Trophoblast cell (in vitro differentiated cells and primary cell): ENCODE measurements around the gene CTCF.

Experiments
- DNase-seq, 2 donors: peaks; one replicate each; pipeline ENCODE4 v3.0.0-alpha.2; 2016
- H2AFZ ChIP-seq: 2 replicates; pipeline ENCODE4 v1.6.1; 2013; ENCODE audit warnings: low read length, moderate library complexity, mild to moderate bottlenecking; ENCODE audit not compliant: insufficient read depth, poor library complexity
- H2AK5ac ChIP-seq: 2 replicates; pipeline ENCODE4 v1.6.1; 2013; ENCODE audit warnings: mild to moderate bottlenecking, low read length
- H2BK120ac ChIP-seq: 2 replicates; pipeline ENCODE4 v1.6.1; 2013; ENCODE audit warnings: low read length, mild to moderate bottlenecking, moderate library complexity; ENCODE audit not compliant: insufficient read depth, poor library complexity
- H2BK12ac ChIP-seq: 2 replicates; pipeline ENCODE4 v1.6.1; 2013; ENCODE audit warnings: mild to moderate bottlenecking, low read length, moderate library complexity
- H2BK5ac ChIP-seq: 2 replicates; pipeline ENCODE4 v1.6.1; 2013; ENCODE audit warnings: low read length, low read depth, moderate library complexity, mild to moderate bottlenecking; ENCODE audit not compliant: poor library complexity
- H3K14ac ChIP-seq: 2 replicates; pipeline ENCODE4 v1.6.1; 2013; ENCODE audit warnings: mild to moderate bottlenecking, low read length
- H3K18ac ChIP-seq: 2 replicates; pipeline ENCODE4 v1.6.1; 2013; ENCODE audit warnings: mild to moderate bottlenecking, low read length
- H3K23ac ChIP-seq: 2 replicates; pipeline ENCODE4 v1.6.1; 2013; ENCODE audit warnings: low read length
- H3K27ac ChIP-seq: 2 replicates; pipeline ENCODE4 v1.5.1; 2013; ENCODE audit warnings: low read depth, mild to moderate bottlenecking, inconsistent platforms, low read length, moderate library complexity
- H3K27me3 ChIP-seq: 2 replicates; pipeline ENCODE4 v1.6.1; 2013; ENCODE audit warnings: inconsistent platforms, mild to moderate bottlenecking, low read length, moderate library complexity; ENCODE audit not compliant: insufficient read depth
- H3K36me3 ChIP-seq, 2 experiments: 1 replicate in 1 of 2; 2 replicates in 1 of 2; pipeline ENCODE4 v1.6.1; 2013; ENCODE audit warnings: low read length in 2 of 2, mild to moderate bottlenecking in 2 of 2, moderate library complexity in 1 of 2; ENCODE audit not compliant: insufficient read depth in 2 of 2, control insufficient read depth in 1 of 2
- H3K4ac ChIP-seq: 2 replicates; pipeline ENCODE4 v1.6.1; 2013; ENCODE audit warnings: low read depth, mild to moderate bottlenecking, low read length, moderate library complexity
- H3K4me1 ChIP-seq, 2 experiments: 1 replicate in 1 of 2; 2 replicates in 1 of 2; pipeline ENCODE4 v1.6.1; 2013; ENCODE audit warnings: low read length in 2 of 2, mild to moderate bottlenecking in 2 of 2, moderate library complexity in 1 of 2; ENCODE audit not compliant: insufficient read depth in 2 of 2, control insufficient read depth in 1 of 2
- H3K4me2 ChIP-seq: 2 replicates; pipeline ENCODE4 v1.6.1; 2013; ENCODE audit warnings: inconsistent platforms, mild to moderate bottlenecking, low read length, moderate library complexity
- H3K4me3 ChIP-seq: 2 replicates; pipeline ENCODE4 v1.5.1; 2013; ENCODE audit warnings: mild to moderate bottlenecking, low read depth, low read length, inconsistent platforms
- H3K79me1 ChIP-seq: one replicate; pipeline ENCODE4 v1.6.1; 2013; ENCODE audit warnings: low read length
- H3K79me2 ChIP-seq: 2 replicates; pipeline ENCODE4 v1.6.1; 2013; ENCODE audit warnings: low read length, mild to moderate bottlenecking; ENCODE audit not compliant: control insufficient read depth, insufficient read depth, poor library complexity
- H3K9ac ChIP-seq: 2 replicates; pipeline ENCODE4 v1.6.1; 2013; ENCODE audit warnings: mild to moderate bottlenecking, low read length
- H3K9me3 ChIP-seq: 2 replicates; pipeline ENCODE4 v1.6.1; 2013; ENCODE audit warnings: low read depth, mild to moderate bottlenecking, control low read depth, inconsistent platforms, low read length; ENCODE audit not compliant: insufficient read depth
- H4K12ac ChIP-seq: 2 replicates; pipeline ENCODE4 v1.6.1; 2013; ENCODE audit warnings: low read depth, mild to moderate bottlenecking, low read length, moderate library complexity
- H4K8ac ChIP-seq: 2 replicates; pipeline ENCODE4 v1.6.1; 2013; ENCODE audit warnings: low read depth, mild to moderate bottlenecking, low read length, moderate library complexity
- H4K91ac ChIP-seq: one replicate; pipeline ENCODE4 v1.6.1; 2013; ENCODE audit warnings: low read depth, mild to moderate bottlenecking, low read length, moderate library complexity
- WGBS: extraction: QIAGEN DNeasy Blood & Tissue Kit; methylation state at CpG from one replicate; pipeline ENCODE4 v1.1.7; 2013; ENCODE audit warnings: missing lambda C conversion rate; ENCODE audit not compliant: insufficient read length, insufficient coverage; ENCODE audit errors: extremely low coverage; 5-methylcytosine and 5-hydroxymethylcytosine counted together

CTCF gene

DNA sequence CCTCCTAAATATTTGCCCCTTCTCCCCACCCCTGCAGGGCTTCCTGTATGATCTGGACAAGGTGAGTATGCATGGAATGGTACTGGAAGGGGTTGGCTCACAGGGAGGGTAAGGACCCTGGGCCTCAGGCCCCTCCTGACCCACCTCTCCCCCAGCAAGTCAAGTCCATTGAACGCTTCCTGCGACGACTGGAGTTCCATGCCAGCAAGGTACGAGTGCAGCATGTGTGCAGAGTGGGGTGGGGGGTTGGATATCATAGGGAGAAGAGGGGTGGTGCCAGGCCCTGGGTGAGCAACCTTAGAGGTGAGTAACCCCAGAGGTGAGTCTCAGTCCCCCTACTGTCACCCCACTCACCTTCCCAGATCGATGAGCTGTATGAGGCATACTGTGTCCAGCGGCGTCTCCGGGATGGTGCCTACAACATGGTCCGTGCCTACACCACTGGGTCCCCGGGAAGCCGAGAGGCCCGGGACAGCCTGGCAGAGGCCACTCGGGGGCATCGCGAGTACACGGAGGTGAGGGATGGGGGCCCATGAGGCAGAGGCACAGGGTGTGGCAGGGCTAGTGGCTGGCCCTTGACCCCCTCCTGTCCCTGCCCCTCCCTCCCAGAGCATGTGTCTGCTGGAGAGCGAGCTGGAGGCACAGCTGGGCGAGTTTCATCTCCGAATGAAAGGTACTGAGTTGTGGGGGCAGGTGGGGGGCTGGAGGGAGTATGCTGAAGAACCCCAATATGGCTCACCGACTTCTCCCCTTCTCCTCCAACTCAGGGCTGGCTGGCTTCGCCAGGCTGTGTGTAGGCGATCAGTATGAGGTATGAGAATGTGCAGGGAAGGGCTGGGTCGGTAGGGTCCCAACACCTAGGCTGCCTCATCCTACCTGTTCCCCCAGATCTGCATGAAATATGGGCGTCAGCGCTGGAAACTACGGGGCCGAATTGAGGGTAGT lies 22.4 kb upstream of the CTCF start:
- no peak overlapping the region for H4K8ac ChIP-seq
- WGBS: no CpG with 5 or more reads among the region's 27 CpGs
- H3K79me2 ChIP-seq: peaks cover 9% of the 10 kb centered on the region
- H3K9me3 ChIP-seq: peaks cover 3% of the 10 kb centered on the region
- peaks cover 15% of the 10 kb centered on the region for H3K79me1 ChIP-seq
- no peak overlapping the region for H2BK12ac ChIP-seq
- H4K91ac ChIP-seq: no peak overlapping the region
- no peak overlapping the region for H3K23ac ChIP-seq
- peaks cover 8 to 19% of the 10 kb centered on the region in 2 experiments for H3K4me1 ChIP-seq
- H3K27ac ChIP-seq: no peak overlapping the region
- no peak overlapping the region for H3K4me3 ChIP-seq
- H3K18ac ChIP-seq: no peak overlapping the region
- H3K27me3 ChIP-seq: no peaks in the 10 kb centered on the region
- H3K4me2 ChIP-seq: peak overlapping the region; percentile 5
- H2AK5ac ChIP-seq: no peak overlapping the region
- no peak overlapping the region for H3K14ac ChIP-seq
- no peak overlapping the region for H4K12ac ChIP-seq
- no peak overlapping the region for H3K9ac ChIP-seq
- DNase-seq: no peak
- H2BK120ac ChIP-seq: no peak overlapping the region
- no peak overlapping the region for H3K4ac ChIP-seq
- H2BK5ac ChIP-seq: no peak overlapping the region
- H2AFZ ChIP-seq: no peak overlapping the region
- H3K36me3 ChIP-seq: peaks cover 55 to 58% of the 10 kb centered on the region in 2 experiments

DNA sequence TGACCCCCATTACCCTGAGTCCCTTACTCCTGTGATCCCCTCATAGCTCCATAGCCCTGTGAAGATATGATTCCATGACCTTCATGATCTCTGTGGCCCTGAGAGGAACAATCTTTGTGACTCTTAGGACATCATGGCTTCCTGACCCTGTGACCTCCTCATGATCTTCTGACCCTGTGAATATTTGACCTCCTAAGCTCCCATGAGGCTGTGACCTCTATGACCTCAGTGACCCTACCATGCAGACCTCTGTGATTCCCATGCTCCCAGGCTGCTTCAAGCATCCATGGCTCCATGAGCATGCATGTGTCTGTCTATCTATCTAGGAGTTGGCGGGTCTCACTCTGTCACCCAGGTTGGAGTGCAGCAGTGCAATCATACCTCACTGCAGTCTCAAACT lies 21.6 kb upstream of the CTCF start:
- H2BK120ac ChIP-seq: no peak overlapping the region
- no peak overlapping the region for H3K4me2 ChIP-seq
- WGBS: no CpG with 5 or more reads among the region's 1 CpG
- no peak overlapping the region for H3K27ac ChIP-seq
- H3K4ac ChIP-seq: no peak overlapping the region
- no peak overlapping the region for H3K9ac ChIP-seq
- no peak overlapping the region for H3K23ac ChIP-seq
- H3K18ac ChIP-seq: no peak overlapping the region
- H3K14ac ChIP-seq: no peak overlapping the region
- H2BK12ac ChIP-seq: no peak overlapping the region
- no peak overlapping the region for H2BK5ac ChIP-seq
- no peak overlapping the region for H2AK5ac ChIP-seq
- peaks cover 15% of the 10 kb centered on the region for H3K79me1 ChIP-seq
- no peak overlapping the region for H4K12ac ChIP-seq
- no peak overlapping the region for H2AFZ ChIP-seq
- no peak overlapping the region for H3K4me3 ChIP-seq
- no peak overlapping the region for H4K91ac ChIP-seq
- peaks cover 9% of the 10 kb centered on the region for H3K79me2 ChIP-seq
- no peak overlapping the region for H4K8ac ChIP-seq
- DNase-seq: no peak
- H3K4me1 ChIP-seq: peaks cover 8 to 19% of the 10 kb centered on the region in 2 experiments
- H3K36me3 ChIP-seq: peaks cover 63 to 65% of the 10 kb centered on the region in 2 experiments
- H3K27me3 ChIP-seq: no peaks in the 10 kb centered on the region
- peaks cover 2% of the 10 kb centered on the region for H3K9me3 ChIP-seq

GRCh38 chr16:67541391-67542263 lies 20.7 kb upstream of the CTCF start:
- Histone ChIP-seq H2BK5ac (no peak overlapping the region), H3K27ac (no peak overlapping the region), H4K8ac (no peak overlapping the region), H3K79me2 (peaks cover 9% of the 10 kb centered on the region), H3K4me1 (peaks cover 8 to 15% of the 10 kb centered on the region in 2 experiments), H2BK12ac (no peak overlapping the region), H3K4me3 (no peak overlapping the region), H3K14ac (no peak overlapping the region), H3K4me2 (no peak overlapping the region), H4K91ac (no peak overlapping the region), H3K36me3 (peaks cover 72 to 74% of the 10 kb centered on the region in 2 experiments), H4K12ac (no peak overlapping the region), H2AK5ac (no peak overlapping the region), H3K23ac (no peak overlapping the region), H2AFZ (no peak overlapping the region), H3K79me1 (peaks cover 15% of the 10 kb centered on the region), H3K4ac (no peak overlapping the region), H2BK120ac (no peak overlapping the region), H3K18ac (peak overlapping the region; percentile 12), H3K27me3 (no peaks in the 10 kb centered on the region), H3K9ac (no peak overlapping the region), H3K9me3 (peaks cover 2% of the 10 kb centered on the region)
- no peak for DNase-seq
- WGBS: no CpG with 5 or more reads among the region's 14 CpGs

GRCh38 chr16:67542464-67542863 lies 19.9 kb upstream of the CTCF start:
- H2BK120ac ChIP-seq: no peak overlapping the region
- H2BK5ac ChIP-seq: no peak overlapping the region
- H3K4me2 ChIP-seq: no peak overlapping the region
- no peak overlapping the region for H3K27ac ChIP-seq
- no peak overlapping the region for H3K18ac ChIP-seq
- DNase-seq: peak in 1 of 2 donors; percentile 27
- H3K9me3 ChIP-seq: peaks cover 2% of the 10 kb centered on the region
- no peak overlapping the region for H3K14ac ChIP-seq
- H3K4me3 ChIP-seq: no peak overlapping the region
- H3K79me2 ChIP-seq: peaks cover 7% of the 10 kb centered on the region
- H3K27me3 ChIP-seq: no peaks in the 10 kb centered on the region
- H3K9ac ChIP-seq: no peak overlapping the region
- no peak overlapping the region for H2BK12ac ChIP-seq
- H4K91ac ChIP-seq: no peak overlapping the region
- H2AK5ac ChIP-seq: no peak overlapping the region
- no peak overlapping the region for H3K4ac ChIP-seq
- peaks cover 8 to 15% of the 10 kb centered on the region in 2 experiments for H3K4me1 ChIP-seq
- H4K8ac ChIP-seq: no peak overlapping the region
- no peak overlapping the region for H2AFZ ChIP-seq
- peaks cover 11% of the 10 kb centered on the region for H3K79me1 ChIP-seq
- no peak overlapping the region for H4K12ac ChIP-seq
- H3K23ac ChIP-seq: no peak overlapping the region
- H3K36me3 ChIP-seq: peaks cover 79 to 82% of the 10 kb centered on the region in 2 experiments
